ENCODE measurements around the gene ZBTB46.

The ZBTB46 gene

GRCh38 chr20:63703976-63704748, 126.9 kb downstream of the ZBTB46 start:
- DNase-seq (ENCODE audit: low read depth), result no peak

DNA sequence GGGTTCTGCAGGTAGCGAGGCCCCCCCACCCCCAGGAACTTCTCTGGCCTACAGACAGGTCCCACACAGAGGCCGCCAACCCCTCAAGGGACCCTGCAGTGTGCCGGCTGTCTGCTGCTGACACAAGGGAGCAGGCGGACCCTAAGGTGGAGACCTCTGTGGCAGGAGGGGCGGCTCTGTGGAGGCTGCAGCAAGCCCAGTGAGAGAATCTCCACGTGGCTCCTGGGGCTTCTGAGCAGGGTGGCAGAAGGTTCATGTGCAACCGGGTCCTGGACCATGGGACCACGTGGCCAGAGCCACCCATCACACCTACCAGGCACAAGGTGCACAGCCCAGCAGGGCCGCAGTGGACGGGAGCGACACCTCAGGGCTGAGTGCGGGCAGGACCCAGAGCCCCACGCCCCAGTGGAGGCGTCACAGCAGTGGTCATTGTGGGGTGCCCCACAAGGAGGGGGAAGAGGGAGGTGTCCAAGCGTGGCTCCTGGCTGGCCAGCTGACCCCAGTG, 127.5 kb downstream of the ZBTB46 start:
- no peak for DNase-seq (ENCODE audit: low read depth)

DNA sequence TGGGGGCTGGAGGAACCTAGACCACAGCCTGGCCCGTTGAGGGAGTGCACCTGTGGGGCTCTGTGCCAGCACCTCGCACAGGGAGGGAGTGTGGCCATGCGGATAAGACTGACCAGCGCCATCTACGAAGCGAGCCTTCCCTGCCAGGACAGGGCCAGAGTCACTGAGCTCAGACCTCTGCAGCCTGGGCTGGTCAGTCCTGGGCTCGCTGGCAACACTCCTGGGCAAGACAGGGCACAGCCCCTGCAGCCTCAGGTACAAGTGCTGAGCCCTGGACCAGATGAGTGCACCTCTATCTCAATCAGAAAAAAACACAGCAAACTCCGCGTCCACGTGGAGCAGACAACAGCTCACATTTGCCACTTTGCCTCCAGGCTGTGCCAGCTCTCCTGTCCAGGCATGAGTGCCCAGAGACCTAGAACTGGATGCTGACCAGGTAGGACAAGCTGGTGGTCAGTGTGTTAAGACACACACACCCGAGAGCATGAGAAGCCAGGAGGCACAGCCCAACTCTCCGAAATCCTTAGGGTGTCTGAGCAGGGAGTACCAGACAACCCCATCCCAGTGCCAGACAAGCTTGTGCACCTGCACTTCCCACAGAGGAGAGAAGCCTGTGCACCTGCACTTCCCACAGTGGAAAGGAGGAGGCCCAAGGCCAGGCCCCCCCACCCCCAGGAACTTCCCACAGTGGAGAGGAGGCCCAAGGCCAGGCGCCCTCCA, 128.2 kb downstream of the ZBTB46 start:
- DNase-seq (ENCODE audit: low read depth), result no peak

GRCh38 chr20:63702036-63702665, 128.9 kb downstream of the ZBTB46 start:
- no peak for DNase-seq (ENCODE audit: low read depth)

DNA sequence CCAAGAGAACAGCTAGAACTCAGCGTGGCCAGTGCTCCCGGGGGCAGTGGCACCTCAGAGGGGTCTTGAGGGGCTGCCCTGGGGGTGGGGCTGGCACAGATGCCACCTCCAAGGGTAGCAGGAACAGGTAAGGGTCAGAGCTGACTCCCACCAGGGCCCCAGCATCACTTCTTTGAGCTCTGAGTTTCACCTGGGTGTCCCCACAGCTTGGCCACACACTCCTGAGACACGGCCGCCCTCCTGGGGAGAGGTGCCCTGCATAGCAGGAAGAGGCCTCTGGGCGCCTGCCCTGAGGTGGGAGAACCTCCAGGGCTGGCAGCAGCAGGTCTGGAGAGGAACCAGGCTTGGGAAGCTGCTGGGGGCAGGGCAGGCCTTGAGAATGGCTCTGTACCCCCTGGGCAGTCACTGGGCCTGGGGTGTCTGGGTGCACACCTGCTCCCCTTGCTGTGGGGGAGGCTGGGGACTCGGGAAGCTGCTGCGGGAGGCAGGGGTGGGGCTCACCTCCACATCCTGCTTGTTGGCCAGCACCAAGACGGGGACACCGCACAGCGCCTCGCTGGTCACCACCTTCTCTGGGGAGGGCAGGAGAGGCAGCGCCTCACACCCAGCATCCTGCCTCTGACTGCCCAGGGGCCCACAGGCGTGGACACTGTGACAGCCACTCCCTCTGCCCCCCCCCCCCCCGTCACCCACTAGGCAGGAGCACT, 129.6 kb downstream of the ZBTB46 start:
- DNase-seq (ENCODE audit: low read depth), result no peak

DNA sequence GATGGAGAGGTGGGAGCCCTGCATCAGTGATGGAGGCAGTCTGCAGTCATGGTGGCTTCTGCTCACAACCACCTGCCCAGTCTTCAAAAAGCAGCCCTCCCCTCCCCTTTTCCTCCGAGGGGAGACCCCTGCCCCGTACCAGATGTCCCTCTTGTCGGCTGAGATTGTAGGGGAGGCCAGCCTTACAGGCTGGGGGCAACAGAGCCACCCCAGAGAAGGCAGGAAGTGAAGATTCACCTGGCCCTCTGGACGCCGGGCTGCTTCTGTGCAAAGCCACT, 130.1 kb downstream of the ZBTB46 start:
- DNase-seq (ENCODE audit: low read depth), result no peak

DNA sequence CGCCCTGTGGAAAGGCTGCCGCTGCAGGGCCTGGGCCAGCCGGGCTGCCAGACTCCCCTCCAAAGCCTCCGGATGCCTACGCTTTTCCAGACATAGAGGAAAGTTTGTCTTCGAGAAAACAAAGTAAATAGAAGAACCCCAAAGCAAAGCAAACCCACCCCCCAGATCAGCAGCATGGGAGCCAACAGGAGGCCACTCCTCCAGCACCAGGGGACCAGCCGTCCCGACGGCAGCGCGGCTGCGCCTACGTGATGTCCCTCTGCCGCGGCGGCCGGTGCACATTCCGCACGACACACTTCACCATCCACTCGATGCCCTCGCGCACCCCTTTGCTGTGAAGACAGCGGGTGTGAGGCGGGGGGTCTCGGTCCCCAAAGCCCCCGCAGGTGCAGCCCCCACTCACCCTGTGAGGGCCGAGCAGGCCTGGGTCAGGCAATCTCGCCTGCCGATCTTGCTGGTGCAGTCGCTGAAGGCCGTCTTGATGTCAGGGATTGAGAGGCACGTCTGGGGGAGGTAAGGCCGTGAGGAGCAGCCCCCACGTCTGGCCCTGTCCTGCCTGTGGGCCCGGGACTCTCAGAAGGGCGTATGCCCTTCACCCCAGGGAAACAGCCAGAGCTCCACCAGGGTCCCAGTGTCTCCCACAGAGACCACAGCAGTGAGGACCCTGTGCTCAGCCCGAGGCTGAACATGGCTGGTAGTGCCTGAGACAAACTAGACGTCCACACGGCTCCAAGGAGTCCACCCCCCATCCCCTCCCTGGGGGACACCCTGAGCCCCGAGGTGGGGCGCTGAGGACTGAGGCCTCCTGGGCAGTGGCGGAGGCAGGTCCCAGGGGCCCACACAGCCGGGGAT, 130.6 kb downstream of the ZBTB46 start:
- DNase-seq (ENCODE audit: low read depth), result no peak

DNA sequence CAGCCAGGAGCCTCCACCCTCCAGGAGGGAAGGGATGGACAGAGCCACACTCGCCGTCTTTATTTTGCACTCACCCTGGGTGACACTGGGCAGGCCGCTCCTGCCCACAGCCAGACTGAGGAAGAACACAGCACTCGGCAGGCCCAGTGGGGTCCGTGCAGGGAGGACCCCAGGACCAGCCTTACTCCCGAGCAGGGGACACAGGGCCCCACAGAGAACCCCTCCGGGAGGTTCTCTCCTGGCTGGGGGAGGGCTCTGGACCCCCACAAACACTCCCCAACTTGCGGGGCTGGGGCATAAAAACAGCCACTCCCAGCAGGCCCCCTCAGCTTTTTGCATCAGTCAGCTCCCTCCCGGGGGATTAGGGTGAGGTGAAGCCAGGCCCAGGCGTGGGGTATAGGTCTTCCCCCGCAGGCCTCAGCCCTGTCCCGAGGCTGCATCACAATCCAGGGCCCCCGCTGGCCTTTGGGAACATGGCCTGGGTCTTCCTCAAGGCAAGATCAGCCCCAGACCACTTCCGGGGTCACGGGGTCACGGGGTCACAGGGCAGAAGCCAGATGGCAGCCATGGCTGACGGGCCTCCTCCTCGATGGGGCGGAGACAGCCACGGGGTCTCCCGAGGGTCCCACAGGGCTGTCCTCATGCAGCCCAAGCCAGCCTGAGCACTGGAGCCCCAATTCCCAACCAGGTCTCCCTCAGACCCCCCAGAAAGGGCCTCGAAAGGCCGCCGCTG, 131.4 kb downstream of the ZBTB46 start:
- no peak for DNase-seq (ENCODE audit: low read depth)

DNA sequence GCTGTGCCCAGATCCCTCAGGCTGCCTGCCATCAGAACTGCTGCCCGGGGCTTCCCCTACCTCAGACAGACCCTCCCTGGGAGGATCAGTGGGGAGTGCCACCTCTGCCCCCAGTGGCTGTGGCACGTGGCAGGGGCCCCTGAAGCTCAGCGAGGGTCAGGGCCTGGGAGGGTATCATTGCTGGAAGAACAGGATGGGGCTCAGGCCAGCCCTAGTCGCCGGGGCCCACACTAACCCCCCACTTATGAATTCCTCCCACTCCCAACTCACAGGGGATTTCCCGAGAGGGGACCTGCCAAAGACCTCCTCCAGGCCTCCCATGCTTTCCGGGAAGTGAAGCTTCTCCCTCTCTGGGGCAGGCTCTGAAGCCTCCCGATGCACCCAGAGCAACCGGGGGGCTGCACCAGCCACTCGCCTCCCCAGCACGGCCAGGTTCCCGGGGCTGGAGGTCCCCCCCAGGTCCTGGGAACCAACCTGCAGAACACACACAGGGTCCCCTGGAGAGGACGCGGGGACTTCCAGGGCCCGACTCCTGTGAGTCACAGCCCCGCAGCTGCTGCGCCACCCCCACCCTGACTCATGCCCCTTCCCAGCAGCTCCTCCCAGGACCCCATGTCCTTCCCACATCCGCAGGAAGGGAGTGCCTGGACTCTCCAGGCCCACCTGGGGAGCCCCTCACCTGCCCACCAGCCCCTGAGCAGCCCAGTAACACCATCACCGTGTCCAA, 132.2 kb downstream of the ZBTB46 start:
- peak; percentile 45 for DNase-seq (ENCODE audit: low read depth)

DNA sequence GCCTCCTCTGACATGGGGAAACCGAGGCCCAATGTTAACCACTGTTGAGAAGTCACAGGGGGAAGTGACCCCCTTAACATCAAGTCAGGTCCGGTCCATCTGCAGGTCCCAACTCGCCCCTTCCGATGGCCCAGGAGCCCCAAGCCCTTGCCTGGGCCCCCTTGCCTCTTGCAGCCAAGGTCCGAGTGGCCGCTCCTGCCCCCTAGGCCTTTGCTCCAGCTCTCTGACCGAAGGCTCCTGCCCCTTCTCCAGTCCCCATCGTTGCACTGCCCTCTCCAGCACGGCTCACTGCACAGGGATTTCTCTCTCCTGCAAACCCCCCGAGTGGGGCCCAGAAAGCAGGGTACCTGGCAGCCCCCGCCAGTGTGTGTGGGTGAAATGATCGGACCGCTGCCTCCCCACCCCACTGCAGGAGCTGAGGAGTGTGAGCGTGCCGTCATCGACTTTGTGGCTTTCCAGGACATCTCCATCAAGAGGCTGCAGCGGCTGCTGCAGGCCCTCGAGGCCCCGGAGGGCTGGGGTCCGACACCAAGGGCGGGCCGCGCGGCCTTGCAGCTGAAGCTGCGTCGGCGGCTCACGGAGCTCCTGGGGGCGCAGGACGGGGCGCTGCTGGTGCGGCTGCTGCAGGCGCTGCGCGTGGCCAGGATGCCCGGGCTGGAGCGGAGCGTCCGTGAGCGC, 133.1 kb downstream of the ZBTB46 start:
- no peak for DNase-seq (ENCODE audit: low read depth)

GRCh38 chr20:63697357-63697867, 133.7 kb downstream of the ZBTB46 start:
- DNase-seq (ENCODE audit: low read depth), result no peak

- DNase-seq (ENCODE audit: low read depth), result no peak
These were observed 134.3 kb downstream of the ZBTB46 start, which contains the start of gene TNFRSF6B for GRCh38 chr20:63696628-63697356. TSS of gene TNFRSF6B (plus strand) at chr20:63696652. CDS start at chr20:63696768, 116 bp downstream.

- no peak for DNase-seq (ENCODE audit: low read depth)
These were observed 134.8 kb downstream of the ZBTB46 start for GRCh38 chr20:63696306-63696627.

DNA sequence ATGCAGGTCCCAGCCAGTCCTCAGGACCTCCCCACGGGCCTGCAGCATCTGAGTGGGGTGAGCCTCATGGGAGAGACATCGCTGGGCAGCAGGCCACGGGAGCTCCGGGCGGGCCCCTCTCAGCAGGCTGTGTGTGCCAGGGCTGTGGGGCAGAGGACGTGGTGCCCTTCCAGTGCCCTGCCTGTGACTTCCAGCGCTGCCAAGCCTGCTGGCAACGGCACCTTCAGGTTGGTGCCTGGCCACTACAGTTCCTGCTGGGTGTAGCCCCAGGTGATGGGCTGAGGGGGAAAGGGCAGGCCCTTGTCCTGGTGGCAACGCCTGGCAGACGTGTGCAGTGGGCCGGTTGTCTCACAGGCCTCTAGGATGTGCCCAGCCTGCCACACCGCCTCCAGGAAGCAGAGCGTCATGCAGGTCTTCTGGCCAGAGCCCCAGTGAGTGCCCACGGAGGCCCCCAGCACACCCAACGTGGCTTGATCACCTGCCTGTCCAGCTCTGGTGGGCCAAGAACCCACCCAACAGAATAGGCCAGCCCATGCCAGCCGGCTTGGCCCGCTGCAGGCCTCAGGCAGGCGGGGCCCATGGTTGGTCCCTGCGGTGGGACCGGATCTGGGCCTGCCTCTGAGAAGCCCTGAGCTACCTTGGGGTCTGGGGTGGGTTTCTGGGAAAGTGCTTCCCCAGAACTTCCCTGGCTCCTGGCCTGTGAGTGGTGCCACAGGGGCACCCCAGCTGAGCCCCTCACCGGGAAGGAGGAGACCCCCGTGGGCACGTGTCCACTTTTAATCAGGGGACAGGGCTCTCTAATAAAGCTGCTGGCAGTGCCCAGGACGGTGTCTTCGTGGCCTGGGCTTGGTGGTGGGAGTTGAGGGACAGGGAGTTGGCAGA, 135.4 kb downstream of the ZBTB46 start:
- DNase-seq (ENCODE audit: low read depth), result no peak

GRCh38 chr20:63694584-63695423, 136.3 kb downstream of the ZBTB46 start:
- no peak for DNase-seq (ENCODE audit: low read depth)

DNA sequence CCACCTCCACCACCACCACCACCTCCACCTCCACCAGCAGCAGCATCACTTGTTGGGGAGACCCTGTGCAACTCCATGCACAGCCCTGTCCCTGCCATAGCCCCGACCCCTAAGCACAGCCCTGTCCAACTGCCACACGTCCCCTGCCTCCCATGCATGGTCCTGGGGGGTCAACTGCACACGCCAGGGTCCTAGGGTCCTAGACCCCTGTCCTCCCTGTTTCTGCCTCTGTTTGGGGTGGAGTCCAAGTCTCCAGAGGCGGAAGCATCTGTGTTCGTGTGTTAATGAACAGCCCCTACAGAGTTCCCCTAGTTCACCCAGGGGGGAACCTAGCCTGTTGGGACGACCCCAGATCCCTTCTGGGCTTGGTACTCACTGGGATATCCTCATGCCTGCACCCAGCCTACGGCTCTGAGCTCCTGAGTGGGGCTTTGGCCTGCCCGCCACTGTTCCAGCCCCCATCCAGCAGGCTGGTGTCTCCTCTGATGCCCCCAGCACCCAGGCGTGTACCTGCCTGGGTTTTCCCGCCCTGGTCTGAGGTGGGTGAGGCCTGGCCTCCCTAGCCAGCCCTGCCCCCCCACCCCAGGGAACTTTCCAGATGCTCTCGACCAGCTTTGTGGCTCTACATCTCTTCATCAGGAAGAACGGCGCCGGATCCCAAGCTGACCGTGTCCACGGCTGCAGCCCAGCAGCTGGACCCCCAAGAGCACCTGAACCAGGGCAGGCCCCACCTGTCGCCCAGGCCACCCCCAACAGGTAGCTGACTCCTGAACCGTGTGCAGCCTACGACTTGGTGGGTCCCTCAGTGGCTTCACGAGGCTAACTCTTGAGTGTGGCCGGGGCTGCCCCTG, 137.1 kb downstream of the ZBTB46 start:
- no peak for DNase-seq (ENCODE audit: low read depth)
